Epithelial cell of proximal tubule (primary cell): ENCODE measurements around the gene COL2A1. TPM values are rescaled to one million over a fixed set of nuclear protein-coding genes. Genes with fewer than 3 reads are reported as not detected.

Source experiments
- DNase-seq: peaks from one replicate; pipeline ENCODE4 v3.0.0-alpha.2; 2011; ENCODE audit warnings: low read depth
- H3K4me3 ChIP-seq: 2 replicates; pipeline ENCODE4 v1.5.1; 2011; ENCODE audit warnings: low read depth, mild to moderate bottlenecking, low read length
- CTCF ChIP-seq: conservative IDR thresholded peaks from 2 replicates; pipeline ENCODE4 v1.5.1; 2012; ENCODE audit warnings: low read depth, mild to moderate bottlenecking, low read length
- total RNA-seq: library from RNA; depleted of rRNA; stranded (reverse); fragments of >200 nt; gene quantifications from 2 replicates; pipeline ENCODE4 v1.2.3, GENCODE V29; 2015

Gene COL2A1
- total RNA-seq, 1 donor from 2014 or later = 0.69 TPM

- no peak for TF ChIP-seq CTCF
- no peak for DNase-seq
- no peak overlapping the region for H3K4me3 ChIP-seq
These were observed 65.7 kb downstream of the COL2A1 start for GRCh38 chr12:47938594-47938993.

DNA sequence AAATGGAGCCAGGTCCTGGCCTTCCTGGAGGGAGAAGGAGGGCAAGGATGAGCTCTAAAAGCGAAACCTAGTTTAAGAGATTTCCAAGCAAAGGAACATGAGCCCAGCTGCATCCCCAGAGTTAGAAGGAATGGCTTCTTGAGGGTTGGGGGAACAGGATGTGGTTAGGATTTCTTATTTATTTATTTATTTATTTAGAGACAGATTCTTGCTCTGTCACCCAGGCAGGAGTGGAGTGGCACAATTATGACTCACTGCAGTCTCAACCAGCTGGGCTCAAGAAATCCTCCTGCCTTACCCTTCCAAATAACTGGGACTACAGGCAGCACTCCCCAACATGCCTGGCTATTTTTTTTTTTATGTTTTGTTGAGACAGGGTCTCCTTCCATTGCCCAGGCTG is 66.2 kb downstream of the COL2A1 start:
- no peak overlapping the region for H3K4me3 ChIP-seq
- no peak for DNase-seq
- no peak for TF ChIP-seq CTCF

DNA sequence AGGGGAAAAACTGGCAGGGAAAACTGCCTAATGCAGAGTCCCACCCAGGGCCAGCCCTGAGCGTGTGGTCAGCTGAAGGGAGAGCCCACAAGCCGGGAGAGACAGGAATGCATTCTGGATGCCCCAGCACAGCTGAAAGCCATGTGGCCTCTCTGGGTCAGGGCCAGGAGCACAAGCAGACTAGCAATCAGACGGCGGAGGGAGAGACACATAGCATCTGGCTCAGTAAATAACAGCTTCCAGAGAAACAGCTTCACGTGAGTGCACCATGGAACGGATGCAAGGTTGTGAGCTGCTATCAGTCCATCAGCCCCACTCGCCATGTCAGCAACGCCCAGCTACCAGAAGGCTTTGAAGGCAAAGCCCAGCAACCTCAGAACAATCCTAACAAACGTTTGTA is 69.1 kb downstream of the COL2A1 start:
- DNase-seq = no peak
- no peak for TF ChIP-seq CTCF
- no peak overlapping the region for H3K4me3 ChIP-seq

DNA sequence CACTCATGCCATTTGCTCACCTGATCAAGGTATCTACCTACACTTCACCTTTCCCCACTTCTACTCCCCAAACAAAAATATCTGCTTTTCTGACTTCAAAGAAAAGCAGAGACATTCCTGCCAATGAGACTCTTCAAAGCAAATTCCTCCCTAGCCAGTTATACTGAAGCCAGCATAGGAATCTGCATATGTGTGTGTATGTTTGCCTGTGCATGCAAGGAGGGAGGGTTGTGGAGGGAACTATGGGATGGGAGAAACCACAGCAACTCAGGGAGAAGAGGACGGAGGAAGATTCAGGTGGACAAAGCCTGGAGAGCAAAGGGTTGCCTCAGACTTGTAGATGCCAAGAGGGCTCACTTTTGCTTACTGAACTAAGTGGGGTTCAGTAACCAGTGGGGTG is 73.1 kb downstream of the COL2A1 start:
- H3K4me3 ChIP-seq = no peak overlapping the region
- no peak for TF ChIP-seq CTCF
- no peak for DNase-seq

DNA sequence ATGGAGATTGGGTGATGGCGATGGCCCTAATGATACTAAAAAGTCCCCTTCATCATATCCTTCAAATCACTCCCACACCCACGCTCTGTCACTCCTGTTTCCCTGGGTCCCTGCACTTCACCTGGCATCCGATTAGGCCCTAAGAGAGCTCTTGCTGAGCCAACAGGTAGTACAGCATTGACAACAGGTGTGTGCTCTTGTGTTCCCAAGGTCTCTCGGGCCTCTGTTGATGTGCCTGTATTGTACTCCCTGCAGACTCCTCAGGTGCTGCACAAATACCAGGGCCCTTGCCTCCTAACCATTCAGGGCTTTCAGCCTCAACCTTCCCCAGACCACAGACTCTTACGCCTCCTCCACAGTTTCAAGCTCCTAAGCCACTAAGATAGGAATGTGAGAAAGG is 73.6 kb downstream of the COL2A1 start:
- DNase-seq = no peak
- H3K4me3 ChIP-seq = no peak overlapping the region
- TF ChIP-seq CTCF = no peak

GRCh38 chr12:47927346-47927745 is 76.9 kb downstream of the COL2A1 start:
- no peak for DNase-seq
- TF ChIP-seq CTCF = no peak
- no peak overlapping the region for H3K4me3 ChIP-seq

Other genes with a start within 250 kb of the COL2A1 start
- gene RAPGEF3, start 245.6 kb downstream of the COL2A1 start, total RNA-seq = 8.5 and 102 TPM in 2 replicates
- gene SLC48A1, start 231.2 kb downstream of the COL2A1 start, total RNA-seq = 10.4 and 51.8 TPM in 2 replicates
- 70.2 and 84.4 TPM in 2 replicates for gene HDAC7, start 184.6 kb downstream of the COL2A1 start, total RNA-seq
- gene VDR, start 99.5 kb downstream of the COL2A1 start, total RNA-seq = 4.7 and 6.7 TPM in 2 replicates
- 159 and 164 TPM in 2 replicates for gene TMEM106C, start 40.9 kb downstream of the COL2A1 start, total RNA-seq
- gene SENP1, start 101.6 kb upstream of the COL2A1 start, total RNA-seq = 10.3 and 15.5 TPM in 2 replicates
- gene PFKM, start 114.9 kb upstream of the COL2A1 start, total RNA-seq = 23.9 and 42.5 TPM in 2 replicates
- gene ASB8, start 153.0 kb upstream of the COL2A1 start, total RNA-seq = 8.6 and 13.6 TPM in 2 replicates
- gene CCDC184, start 179.2 kb upstream of the COL2A1 start, total RNA-seq = 0.12 and 0.29 TPM in 2 replicates
- gene OR10AD1, start 198.8 kb upstream of the COL2A1 start, total RNA-seq = not detected in 2 replicates